Kidney epithelial cell (primary cell): Measurements from ENCODE around the gene FAM240A. TPM values are rescaled to one million over a fixed set of nuclear protein-coding genes. Genes with fewer than 3 reads are reported as not detected.

ENCODE experiments used
- DNase-seq: peaks from one replicate; pipeline ENCODE4 v3.0.0-alpha.2; 2010; ENCODE audit warnings: low read depth
- H3K27me3 ChIP-seq: 2 replicates; pipeline ENCODE4 v1.6.0; 2011; ENCODE audit warnings: low read length; ENCODE audit not compliant: control insufficient read depth, insufficient read depth
- H3K36me3 ChIP-seq: 2 replicates; pipeline ENCODE4 v1.5.1; 2011; ENCODE audit warnings: low read length; ENCODE audit not compliant: control insufficient read depth, insufficient read depth
- H3K4me3 ChIP-seq: 2 replicates; pipeline ENCODE4 v1.5.1; 2011; ENCODE audit warnings: low read depth, mild to moderate bottlenecking, control low read depth, low read length
- total RNA-seq: library from RNA; depleted of rRNA; stranded (reverse); fragments of >200 nt; gene quantifications from 2 replicates; pipeline ENCODE4 v1.2.3, GENCODE V29; 2015
- TF ChIP-seq, protein P1 (sequence below): IDR thresholded peaks from 2 replicates; pipeline ENCODE4 v1.5.1; 2011; ENCODE audit warnings: mild to moderate bottlenecking, moderate library complexity, low read length, control low read depth, inconsistent platforms; ENCODE audit not compliant: insufficient read depth, poor library complexity, severe bottlenecking

FAM240A gene
- total RNA-seq, 1 donor from 2014 or later: not detected

DNA sequence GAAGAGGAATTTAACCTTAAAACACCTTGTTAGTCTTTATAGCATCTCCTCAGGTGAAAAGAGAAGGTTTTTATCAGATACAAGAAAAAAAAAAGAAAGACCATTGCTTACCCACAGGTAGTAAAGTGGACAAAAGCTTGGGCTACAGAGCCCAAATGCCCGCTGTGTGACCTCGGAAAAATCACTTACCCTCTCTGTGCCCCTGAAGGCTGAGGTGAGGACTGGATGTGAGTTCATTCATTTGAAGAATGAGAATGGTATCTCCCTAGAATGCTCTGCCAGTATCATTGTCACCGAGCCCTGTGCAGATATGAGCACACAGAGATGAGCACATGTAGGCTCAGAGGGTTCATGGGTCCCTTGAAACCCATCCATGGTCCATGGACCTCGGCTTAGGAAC, 17.6 kb upstream of the FAM240A start:
- no peak for DNase-seq
- Histone ChIP-seq H3K36me3 (no peaks in the 10 kb centered on the region), H3K27me3 (peaks cover 3% of the 10 kb centered on the region), H3K4me3 (no peak overlapping the region)
- TF ChIP-seq, protein P1, sequence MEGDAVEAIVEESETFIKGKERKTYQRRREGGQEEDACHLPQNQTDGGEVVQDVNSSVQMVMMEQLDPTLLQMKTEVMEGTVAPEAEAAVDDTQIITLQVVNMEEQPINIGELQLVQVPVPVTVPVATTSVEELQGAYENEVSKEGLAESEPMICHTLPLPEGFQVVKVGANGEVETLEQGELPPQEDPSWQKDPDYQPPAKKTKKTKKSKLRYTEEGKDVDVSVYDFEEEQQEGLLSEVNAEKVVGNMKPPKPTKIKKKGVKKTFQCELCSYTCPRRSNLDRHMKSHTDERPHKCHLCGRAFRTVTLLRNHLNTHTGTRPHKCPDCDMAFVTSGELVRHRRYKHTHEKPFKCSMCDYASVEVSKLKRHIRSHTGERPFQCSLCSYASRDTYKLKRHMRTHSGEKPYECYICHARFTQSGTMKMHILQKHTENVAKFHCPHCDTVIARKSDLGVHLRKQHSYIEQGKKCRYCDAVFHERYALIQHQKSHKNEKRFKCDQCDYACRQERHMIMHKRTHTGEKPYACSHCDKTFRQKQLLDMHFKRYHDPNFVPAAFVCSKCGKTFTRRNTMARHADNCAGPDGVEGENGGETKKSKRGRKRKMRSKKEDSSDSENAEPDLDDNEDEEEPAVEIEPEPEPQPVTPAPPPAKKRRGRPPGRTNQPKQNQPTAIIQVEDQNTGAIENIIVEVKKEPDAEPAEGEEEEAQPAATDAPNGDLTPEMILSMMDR: no peak

DNA sequence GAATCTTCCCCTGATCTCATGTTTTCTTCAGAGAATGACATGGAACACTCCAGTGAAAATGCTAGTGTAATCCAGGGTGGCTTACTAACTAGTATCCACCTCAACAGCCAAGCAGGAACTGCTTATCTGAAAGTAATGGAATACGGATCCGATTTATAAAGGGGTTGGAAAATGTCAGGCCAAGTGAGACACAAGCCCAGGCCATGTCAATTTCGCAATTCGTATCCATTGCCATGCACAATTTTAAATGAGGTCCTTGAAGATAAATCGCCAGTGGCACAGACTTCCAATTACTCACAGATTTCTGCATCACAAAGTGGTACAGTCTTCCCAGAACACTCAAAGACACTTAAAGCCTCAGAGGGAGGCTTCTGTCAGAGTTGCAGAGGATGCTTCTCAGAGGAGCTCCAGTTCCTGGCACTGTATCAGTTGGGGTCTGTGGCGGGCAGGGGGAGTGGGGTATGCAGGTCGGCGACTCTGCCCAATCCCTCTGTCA, 16.5 kb upstream of the FAM240A start:
- no peak for DNase-seq
- no peaks in the 10 kb centered on the region for H3K36me3 ChIP-seq
- TF ChIP-seq, protein P1: no peak
- peaks cover 3% of the 10 kb centered on the region for H3K27me3 ChIP-seq
- no peak overlapping the region for H3K4me3 ChIP-seq

DNA sequence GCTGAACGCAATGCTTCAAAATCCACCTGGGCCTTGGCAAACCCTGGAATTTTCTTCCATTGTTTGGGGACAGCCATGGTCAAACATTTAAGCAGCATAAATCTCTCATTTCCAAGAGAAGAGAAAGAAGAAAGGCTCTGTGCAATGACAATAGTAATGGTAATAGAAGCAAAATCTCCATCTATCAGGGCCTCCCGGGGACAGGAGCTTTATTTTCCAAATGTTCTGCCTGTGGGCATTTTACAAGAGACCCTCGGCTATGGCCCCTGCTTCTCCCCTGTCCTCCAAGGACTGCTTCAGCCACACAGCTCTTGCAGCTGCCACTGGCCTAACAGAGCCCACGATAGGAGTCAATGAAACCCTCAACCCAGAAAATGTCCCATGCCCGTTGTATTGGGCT, 12.7 kb upstream of the FAM240A start:
- Histone ChIP-seq H3K27me3 (peaks cover 3% of the 10 kb centered on the region), H3K4me3 (no peak overlapping the region), H3K36me3 (no peaks in the 10 kb centered on the region)
- TF ChIP-seq, protein P1: no peak
- no peak for DNase-seq

DNA sequence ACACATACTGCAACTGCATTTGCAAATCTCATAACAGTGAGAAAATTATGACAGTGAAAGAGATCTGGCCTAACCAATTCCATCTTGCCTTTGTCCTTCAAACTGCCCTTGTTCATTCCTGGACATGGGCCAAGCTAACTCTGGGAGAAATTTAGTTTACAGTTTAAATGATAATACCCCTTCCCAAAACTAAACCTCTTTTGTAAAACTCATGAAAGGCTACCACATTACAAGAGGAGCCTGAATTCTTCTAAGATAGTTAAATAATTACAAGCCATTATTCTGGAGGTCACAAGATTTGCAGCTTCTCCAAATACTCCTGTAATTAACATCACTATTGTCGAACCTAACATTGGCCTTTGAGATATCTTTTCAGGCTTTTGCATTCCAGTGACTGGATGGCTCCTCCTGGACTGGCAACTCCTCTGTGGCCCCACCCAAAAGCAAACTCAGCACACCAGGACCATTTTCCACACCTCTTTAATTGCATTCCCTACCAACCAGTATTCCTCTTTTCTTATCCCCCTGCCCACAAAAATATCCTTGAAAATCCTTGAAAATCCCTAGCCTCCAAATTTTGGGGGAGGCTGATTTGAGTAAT, 8.8 kb upstream of the FAM240A start:
- Histone ChIP-seq H3K27me3 (peaks cover 3% of the 10 kb centered on the region), H3K4me3 (no peak overlapping the region), H3K36me3 (no peaks in the 10 kb centered on the region)
- DNase-seq: no peak
- TF ChIP-seq, protein P1: no peak

DNA sequence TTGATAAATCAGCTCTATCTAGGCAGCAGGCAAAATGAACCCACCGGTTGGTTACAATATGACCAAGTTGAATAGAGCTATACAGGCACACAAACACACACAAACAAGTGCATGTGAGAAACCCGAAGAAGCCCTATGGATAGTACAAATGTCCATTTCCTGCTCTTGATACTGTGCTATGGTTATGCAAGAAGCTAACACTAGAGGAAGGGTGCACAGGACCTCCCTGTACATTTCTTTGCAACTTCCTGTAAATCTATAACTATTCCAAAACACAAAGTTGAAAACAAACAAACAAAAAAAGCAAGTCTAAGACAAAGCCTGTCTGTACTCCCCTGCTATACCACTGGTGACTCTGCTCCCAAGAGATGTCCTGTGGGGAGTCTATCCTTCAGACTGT, 8.2 kb upstream of the FAM240A start:
- no peak for DNase-seq
- H3K36me3 ChIP-seq: no peaks in the 10 kb centered on the region
- TF ChIP-seq, protein P1: no peak
- H3K4me3 ChIP-seq: no peak overlapping the region
- H3K27me3 ChIP-seq: peaks cover under 1% of the 10 kb centered on the region

DNA sequence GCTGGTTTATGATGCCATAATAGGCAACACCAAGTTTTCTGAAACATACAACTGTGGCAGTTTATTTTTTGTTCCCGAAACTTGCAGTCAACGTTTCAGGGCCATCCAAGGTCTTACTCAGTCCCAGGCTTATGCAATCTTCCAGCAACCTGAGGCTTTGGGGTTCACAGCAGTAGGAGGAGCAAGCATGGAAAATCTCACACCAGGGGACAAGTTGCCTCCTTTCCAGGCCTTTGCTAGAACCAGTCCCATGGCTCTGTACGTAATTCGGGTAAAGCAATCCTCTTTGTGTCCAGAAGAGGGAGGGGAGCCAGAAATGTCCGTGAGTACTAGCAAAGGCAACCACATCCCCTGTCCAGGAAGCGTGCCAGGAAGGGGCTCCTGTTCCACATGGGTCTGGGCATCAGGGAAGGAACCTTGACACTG, 4.7 kb upstream of the FAM240A start:
- Histone ChIP-seq H3K4me3 (no peak overlapping the region), H3K27me3 (no peaks in the 10 kb centered on the region), H3K36me3 (no peaks in the 10 kb centered on the region)
- DNase-seq: no peak
- TF ChIP-seq, protein P1: no peak
